ENCODE results near the gene PRR7. TPM values are rescaled to one million over a fixed set of nuclear protein-coding genes. Genes with fewer than 3 reads are reported as not detected.

PRR7 gene
- total and polyA plus RNA-seq, 7 donors: 0.39 to 3.8 (median 1.8) TPM

DNA sequence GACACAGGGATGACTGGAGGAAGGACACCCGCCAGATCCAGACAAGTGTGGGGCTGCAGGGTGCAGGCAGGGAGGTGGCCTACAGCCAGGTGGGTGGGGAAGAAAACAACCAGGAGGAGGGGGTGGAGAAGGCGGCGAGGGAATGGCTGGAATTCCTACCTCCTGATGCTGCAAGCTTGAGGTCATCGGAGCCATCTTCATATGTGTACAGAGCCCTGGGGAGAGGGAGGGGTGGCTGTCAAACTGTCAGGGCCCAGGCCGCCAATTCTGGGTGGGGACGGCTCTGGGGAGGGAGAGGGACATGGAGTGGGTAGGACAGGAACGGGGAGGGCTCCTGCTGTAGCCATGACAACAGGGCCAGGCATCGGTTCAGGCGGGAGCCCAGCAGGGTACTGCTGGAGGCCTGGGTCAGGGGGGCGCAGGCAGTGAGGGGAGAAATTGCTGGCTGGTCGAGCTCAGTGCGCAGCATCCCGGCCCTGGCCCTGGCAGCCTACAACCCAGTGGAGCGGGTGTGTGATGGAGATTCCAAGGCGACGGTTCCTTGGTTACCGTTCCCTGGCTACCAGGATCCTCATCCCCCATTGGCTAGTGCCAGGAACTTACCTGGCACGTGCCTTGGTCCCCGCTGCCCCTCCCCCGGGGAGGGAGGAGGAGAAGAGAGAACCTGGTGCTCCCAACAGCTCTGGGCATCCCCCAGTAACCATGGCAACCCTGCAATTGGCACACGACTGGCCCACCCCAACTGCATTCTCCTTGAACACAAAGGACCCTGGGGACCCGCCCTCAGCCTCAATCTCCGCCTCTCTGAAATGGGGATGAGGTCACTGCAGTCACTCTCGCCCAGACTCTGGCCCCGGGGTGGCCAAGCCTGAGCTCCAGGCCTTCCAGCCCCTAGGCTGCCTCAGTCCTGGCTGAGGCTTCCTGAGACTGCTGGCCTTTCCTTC, 22.3 kb downstream of the PRR7 start:
- Histone ChIP-seq H3K9me3 (no peaks in the 10 kb centered on the region), H3K36me3 (ENCODE audit: insufficient read depth in 1 of 2, low read depth in 1 of 2) (peaks cover 0 to 19% of the 10 kb centered on the region in 2 donors), H3K27me3 (ENCODE audit: insufficient read depth in 3 of 3, low read length in 2 of 3) (no peaks in the 10 kb centered on the region), H3K4me1 (peaks cover 8% of the 10 kb centered on the region), H3K4me3 (no peak overlapping the region), H3K27ac (no peak overlapping the region)
- TF ChIP-seq, protein P1, sequence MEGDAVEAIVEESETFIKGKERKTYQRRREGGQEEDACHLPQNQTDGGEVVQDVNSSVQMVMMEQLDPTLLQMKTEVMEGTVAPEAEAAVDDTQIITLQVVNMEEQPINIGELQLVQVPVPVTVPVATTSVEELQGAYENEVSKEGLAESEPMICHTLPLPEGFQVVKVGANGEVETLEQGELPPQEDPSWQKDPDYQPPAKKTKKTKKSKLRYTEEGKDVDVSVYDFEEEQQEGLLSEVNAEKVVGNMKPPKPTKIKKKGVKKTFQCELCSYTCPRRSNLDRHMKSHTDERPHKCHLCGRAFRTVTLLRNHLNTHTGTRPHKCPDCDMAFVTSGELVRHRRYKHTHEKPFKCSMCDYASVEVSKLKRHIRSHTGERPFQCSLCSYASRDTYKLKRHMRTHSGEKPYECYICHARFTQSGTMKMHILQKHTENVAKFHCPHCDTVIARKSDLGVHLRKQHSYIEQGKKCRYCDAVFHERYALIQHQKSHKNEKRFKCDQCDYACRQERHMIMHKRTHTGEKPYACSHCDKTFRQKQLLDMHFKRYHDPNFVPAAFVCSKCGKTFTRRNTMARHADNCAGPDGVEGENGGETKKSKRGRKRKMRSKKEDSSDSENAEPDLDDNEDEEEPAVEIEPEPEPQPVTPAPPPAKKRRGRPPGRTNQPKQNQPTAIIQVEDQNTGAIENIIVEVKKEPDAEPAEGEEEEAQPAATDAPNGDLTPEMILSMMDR (IDR thresholded peaks at IDR 0.05): no peak
- peak; percentile 69 to 87 for DNase-seq
- WGBS, 3 donors: 70 to 72% (median 70%) methylated on average over 19 to 25 of the region's 25 CpGs
- intact Hi-C loops (cut with DNase I): no loop called here
- peak in 1 of 4 donors; percentile 26 for ATAC-seq

DNA sequence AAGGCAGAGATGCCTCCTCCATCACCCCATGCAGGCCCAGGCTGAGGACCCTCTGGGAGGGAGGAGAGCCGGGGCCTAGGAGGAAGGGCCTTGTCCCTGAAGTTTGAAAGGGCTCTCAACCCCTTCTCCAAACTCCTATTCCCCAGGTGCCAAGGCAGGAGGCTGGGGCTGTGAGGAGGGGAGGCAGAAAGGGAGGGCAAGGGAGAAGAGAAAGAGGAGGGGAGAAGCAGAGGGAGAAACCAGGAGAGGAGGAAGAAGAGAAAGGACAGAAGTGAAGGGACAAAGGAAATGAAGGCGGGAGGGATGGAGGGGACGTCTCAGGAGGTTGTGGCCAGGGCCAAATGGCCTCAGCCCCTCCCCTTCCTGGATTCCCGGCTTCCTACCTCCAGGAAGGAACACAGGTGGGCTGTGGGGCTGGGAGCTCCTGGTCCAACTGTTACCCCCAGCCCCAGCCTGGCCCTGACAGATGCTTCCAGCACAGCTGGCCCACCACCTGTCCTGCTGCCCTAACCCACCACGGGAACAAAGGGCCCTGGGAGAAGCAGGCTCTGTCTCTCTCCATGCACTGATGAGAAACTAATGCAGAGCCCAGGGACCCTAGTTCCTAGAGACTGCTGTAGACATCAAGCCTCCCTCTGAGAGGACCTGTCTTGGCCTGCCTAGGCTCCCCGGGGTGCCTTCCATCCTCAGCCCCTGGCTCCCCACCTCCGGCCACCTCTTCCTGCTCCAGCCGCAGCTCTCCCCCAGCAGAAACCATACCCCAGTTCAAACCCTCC, 23.3 kb downstream of the PRR7 start:
- WGBS, 3 donors: 67 to 80% (median 68%) methylated on average over 7 to 8 of the region's 8 CpGs
- DNase-seq: no peak
- Histone ChIP-seq H3K4me3 (no peak overlapping the region), H3K27me3 (ENCODE audit: insufficient read depth in 3 of 3, low read length in 2 of 3) (no peaks in the 10 kb centered on the region), H3K36me3 (ENCODE audit: insufficient read depth in 1 of 2, low read depth in 1 of 2) (peaks cover 0 to 19% of the 10 kb centered on the region in 2 donors), H3K4me1 (peaks cover 8% of the 10 kb centered on the region), H3K9me3 (no peaks in the 10 kb centered on the region), H3K27ac (no peak overlapping the region)
- no peak for ATAC-seq
- intact Hi-C loops (cut with DNase I): no loop called here
- TF ChIP-seq, protein P1 (IDR thresholded peaks at IDR 0.05): no peak

DNA sequence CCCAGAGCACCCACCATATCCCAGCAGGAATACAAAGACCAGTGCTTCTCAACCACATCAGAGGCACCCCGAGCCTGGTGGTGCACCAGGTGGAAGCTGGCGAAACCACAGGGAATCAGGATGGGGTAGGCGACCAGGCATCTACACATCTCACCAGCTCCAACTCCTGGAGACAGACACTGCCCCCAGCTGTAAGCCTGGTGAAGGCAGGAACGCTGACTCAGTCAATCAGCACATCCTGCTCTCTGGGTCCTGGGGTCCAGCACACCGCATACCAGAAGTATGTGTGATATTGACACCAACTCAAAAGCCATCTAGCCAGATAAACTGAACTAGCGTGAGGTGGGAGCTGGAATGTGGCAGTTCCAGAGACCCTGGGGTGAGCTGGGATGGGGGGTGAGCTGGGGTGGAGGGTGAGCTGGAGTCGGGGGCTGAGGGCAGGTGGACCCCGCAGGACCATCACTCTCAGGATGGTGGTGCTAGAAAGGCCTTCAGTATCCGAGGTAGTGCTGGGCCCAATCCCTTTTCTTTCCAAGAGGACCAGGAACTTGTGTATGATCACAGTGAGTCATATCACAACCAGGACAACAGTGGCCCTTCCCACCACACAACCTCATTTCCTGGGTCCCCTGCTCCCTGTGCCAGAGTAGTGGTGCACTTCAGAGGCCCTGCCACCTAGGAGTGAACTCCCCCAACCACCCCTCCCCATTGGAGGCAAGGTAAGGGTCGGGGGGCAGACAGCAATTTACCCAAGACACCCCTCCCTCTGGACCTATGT, 24.3 kb downstream of the PRR7 start:
- no peak overlapping the region for H3K27ac ChIP-seq
- H3K4me1 ChIP-seq: peaks cover 8% of the 10 kb centered on the region
- no peaks in the 10 kb centered on the region for H3K9me3 ChIP-seq
- ATAC-seq (no peak), DNase-seq (no peak)
- TF ChIP-seq, protein P1 (IDR thresholded peaks at IDR 0.05): no peak
- WGBS, 3 donors: 85 to 87% (median 86%) methylated on average over 10 of the region's 10 CpGs
- intact Hi-C loops (cut with DNase I): no loop called here
- no peaks in the 10 kb centered on the region for H3K27me3 ChIP-seq (ENCODE audit: insufficient read depth in 3 of 3, low read length in 2 of 3)
- peaks cover 0 to 12% of the 10 kb centered on the region in 2 donors for H3K36me3 ChIP-seq (ENCODE audit: insufficient read depth in 1 of 2, low read depth in 1 of 2)
- no peak overlapping the region for H3K4me3 ChIP-seq

DNA sequence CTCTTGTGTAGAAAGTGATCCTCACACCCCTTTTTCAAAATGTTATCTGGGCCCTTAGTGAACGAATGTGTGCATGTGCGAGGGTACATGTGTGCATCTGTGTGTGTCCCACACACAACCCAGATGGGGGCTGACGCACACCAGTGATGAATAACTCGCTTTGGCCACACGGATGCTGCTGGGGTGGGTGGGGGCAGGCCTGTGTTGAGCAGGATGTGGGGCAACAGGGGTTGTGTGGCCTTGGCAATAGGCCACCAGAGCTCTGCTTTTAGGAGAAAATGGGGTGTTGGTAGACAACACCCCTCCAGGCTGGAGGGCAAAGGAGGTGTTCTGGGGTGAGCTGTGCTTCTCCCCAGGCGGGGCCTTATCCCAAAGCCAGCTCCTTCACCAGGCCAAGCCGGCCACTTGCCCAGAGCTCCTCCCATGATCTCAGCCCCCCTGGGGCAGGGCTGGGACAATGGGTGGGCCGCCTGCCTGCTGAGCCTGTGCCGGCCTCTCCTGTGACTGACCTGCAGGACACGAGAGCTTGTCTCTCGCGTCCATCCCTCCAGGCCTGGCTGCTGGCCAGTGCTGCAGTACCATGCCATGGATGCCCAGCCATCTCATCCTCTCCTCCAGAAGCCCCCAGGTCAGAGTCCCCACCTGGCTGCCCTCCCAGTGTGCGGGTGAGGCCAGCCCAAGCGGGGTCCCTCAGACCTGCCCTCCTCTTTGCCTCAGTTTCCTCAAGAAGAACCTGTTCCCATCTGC, 25.2 kb downstream of the PRR7 start:
- H3K4me3 ChIP-seq: peak overlapping the region; percentile 76
- H3K36me3 ChIP-seq (ENCODE audit: insufficient read depth in 1 of 2, low read depth in 1 of 2): peaks cover 0 to 4% of the 10 kb centered on the region in 2 donors
- 51 to 53% (median 52%) methylated on average over 13 to 14 of the region's 14 CpGs for WGBS, 3 donors
- H3K27ac ChIP-seq: peak overlapping the region; percentile 10
- intact Hi-C loops (cut with DNase I): no loop called here
- H3K9me3 ChIP-seq: no peaks in the 10 kb centered on the region
- no peaks in the 10 kb centered on the region for H3K27me3 ChIP-seq (ENCODE audit: insufficient read depth in 3 of 3, low read length in 2 of 3)
- peak; percentile 77 to 88 for DNase-seq
- peak in 1 of 4 donors; percentile 31 for ATAC-seq
- TF ChIP-seq, protein P1 (IDR thresholded peaks at IDR 0.05): no peak
- peaks cover 8% of the 10 kb centered on the region for H3K4me1 ChIP-seq

All from psoas muscle (tissue), 8 donors.